HEK293 (cell line): ENCODE measurements around the gene ATP6V0E2.
A peak's percentile ranks its signal among the peaks of the same experiment; 100 is the strongest.

ENCODE experiments used
- CTCF ChIA-PET: fragments of 350-600 bp; formaldehyde crosslinking; extraction: SDS; loops from one replicate; lab custom pipeline; 2021; ENCODE audit warnings: antibody characterized with exemption; lab: Yijun Ruan, JAX
- POLR2A ChIA-PET: fragments of 300-600 bp; formaldehyde crosslinking; extraction: SDS; loops from one replicate; lab custom pipeline; 2020; ENCODE audit warnings: antibody characterized with exemption, inconsistent platforms; lab: Yijun Ruan, JAX
- H3K27ac ChIP-seq: fragments of 200-500 bp; sonication (Bioruptor generic); 2 replicates; pipeline ENCODE4 v1.5.1; 2014; ENCODE audit warnings: low read depth, low read length, control low read depth, inconsistent platforms; ENCODE audit errors: extremely low read depth
- H3K36me3 ChIP-seq, 2 experiments: fragments of 200-500 bp in 1 of 2; sonication (Bioruptor generic) in 1 of 2; 1 replicate in 1 of 2; 2 replicates in 1 of 2; pipeline ENCODE4 v1.5.1; 2014 to 2017; ENCODE audit warnings: inconsistent platforms in 2 of 2, low read length in 2 of 2; ENCODE audit not compliant: control insufficient read depth in 2 of 2, insufficient read depth in 1 of 2
- H3K4me1 ChIP-seq: fragments of 200-500 bp; sonication (Bioruptor generic); 2 replicates; pipeline ENCODE4 v1.5.1; 2014; ENCODE audit warnings: mild to moderate bottlenecking, low read length, inconsistent platforms; ENCODE audit not compliant: control insufficient read depth, insufficient read depth
- H3K4me3 ChIP-seq: 2 replicates; pipeline ENCODE4 v1.5.1; 2011; ENCODE audit warnings: low read depth, mild to moderate bottlenecking, control low read depth, low read length, moderate library complexity
- H3K9me3 ChIP-seq: fragments of 200-500 bp; sonication (Bioruptor generic); 2 replicates; pipeline ENCODE4 v1.5.1; 2014; ENCODE audit warnings: low read depth, low read length, inconsistent platforms; ENCODE audit not compliant: control insufficient read depth, insufficient read depth
- YY2 ChIP-seq: fragments of 450-650 bp; formaldehyde crosslinking; IDR thresholded peaks from 2 replicates; pipeline ENCODE4 v1.5.1; 2016; ENCODE audit warnings: missing biosample characterization, missing genetic modification characterization
- ZNF138 ChIP-seq: fragments of 450-650 bp; formaldehyde crosslinking; IDR thresholded peaks from 2 replicates; pipeline ENCODE4 v1.5.1; 2016; ENCODE audit warnings: missing biosample characterization, missing genetic modification characterization, borderline replicate concordance
- ZNF274 ChIP-seq, 2 experiments: fragments of 200-500 bp in 1 of 2; fragments of 450-650 bp in 1 of 2; sonication (Bioruptor generic) in 1 of 2; formaldehyde crosslinking in 1 of 2; IDR thresholded peaks; 2 replicates each; pipeline versions ENCODE4 v1.5.1 to v1.6.1; 2014 to 2016; ENCODE audit warnings: borderline replicate concordance in 1 of 2, inconsistent platforms in 1 of 2, low read length in 1 of 2, missing biosample characterization in 1 of 2, missing genetic modification characterization in 1 of 2
- ZNF311 ChIP-seq: fragments of 450-650 bp; formaldehyde crosslinking; IDR thresholded peaks from 2 replicates; pipeline ENCODE4 v1.5.1; 2017; ENCODE audit warnings: missing biosample characterization, missing genetic modification characterization, borderline replicate concordance
- ZNF366 ChIP-seq: fragments of 450-650 bp; formaldehyde crosslinking; conservative IDR thresholded peaks from 2 replicates; pipeline ENCODE4 v1.5.1; 2016; ENCODE audit warnings: missing biosample characterization, missing genetic modification characterization
- ZNF426 ChIP-seq: fragments of 450-650 bp; formaldehyde crosslinking; IDR thresholded peaks from 2 replicates; pipeline ENCODE4 v1.5.1; 2017; ENCODE audit warnings: missing biosample characterization, missing genetic modification characterization, mild to moderate bottlenecking, inconsistent platforms, moderate library complexity
- ZNF792 ChIP-seq: fragments of 450-650 bp; formaldehyde crosslinking; IDR thresholded peaks from 2 replicates; pipeline ENCODE4 v1.5.1; 2016; ENCODE audit warnings: missing biosample characterization, missing genetic modification characterization
- ZNF830 ChIP-seq: fragments of 450-650 bp; IDR thresholded peaks from 2 replicates; pipeline ENCODE4 v1.5.0; 2018; ENCODE audit warnings: missing biosample characterization, missing genetic modification characterization, low read depth, mild to moderate bottlenecking, moderate library complexity
- TF ChIP-seq, protein P1 (sequence below): fragments of 450-650 bp; formaldehyde crosslinking; IDR thresholded peaks from 2 replicates; pipeline ENCODE4 v1.5.1; 2016; ENCODE audit warnings: missing biosample characterization, missing genetic modification characterization
- TF ChIP-seq, protein P2 (sequence below): fragments of 450-650 bp; formaldehyde crosslinking; IDR thresholded peaks from 2 replicates; pipeline ENCODE4 v1.5.1; 2016; ENCODE audit warnings: missing biosample characterization, missing genetic modification characterization
- TF ChIP-seq, protein P3 (sequence below): fragments of 450-650 bp; formaldehyde crosslinking; IDR thresholded peaks from 2 replicates; pipeline ENCODE4 v1.5.1; 2016; ENCODE audit warnings: missing biosample characterization, missing genetic modification characterization
- TF ChIP-seq, protein P4 (sequence below): fragments of 450-650 bp; IDR thresholded peaks from 2 replicates; pipeline ENCODE4 v1.5.1; 2018; ENCODE audit warnings: missing biosample characterization, missing genetic modification characterization

ATP6V0E2 gene

DNA sequence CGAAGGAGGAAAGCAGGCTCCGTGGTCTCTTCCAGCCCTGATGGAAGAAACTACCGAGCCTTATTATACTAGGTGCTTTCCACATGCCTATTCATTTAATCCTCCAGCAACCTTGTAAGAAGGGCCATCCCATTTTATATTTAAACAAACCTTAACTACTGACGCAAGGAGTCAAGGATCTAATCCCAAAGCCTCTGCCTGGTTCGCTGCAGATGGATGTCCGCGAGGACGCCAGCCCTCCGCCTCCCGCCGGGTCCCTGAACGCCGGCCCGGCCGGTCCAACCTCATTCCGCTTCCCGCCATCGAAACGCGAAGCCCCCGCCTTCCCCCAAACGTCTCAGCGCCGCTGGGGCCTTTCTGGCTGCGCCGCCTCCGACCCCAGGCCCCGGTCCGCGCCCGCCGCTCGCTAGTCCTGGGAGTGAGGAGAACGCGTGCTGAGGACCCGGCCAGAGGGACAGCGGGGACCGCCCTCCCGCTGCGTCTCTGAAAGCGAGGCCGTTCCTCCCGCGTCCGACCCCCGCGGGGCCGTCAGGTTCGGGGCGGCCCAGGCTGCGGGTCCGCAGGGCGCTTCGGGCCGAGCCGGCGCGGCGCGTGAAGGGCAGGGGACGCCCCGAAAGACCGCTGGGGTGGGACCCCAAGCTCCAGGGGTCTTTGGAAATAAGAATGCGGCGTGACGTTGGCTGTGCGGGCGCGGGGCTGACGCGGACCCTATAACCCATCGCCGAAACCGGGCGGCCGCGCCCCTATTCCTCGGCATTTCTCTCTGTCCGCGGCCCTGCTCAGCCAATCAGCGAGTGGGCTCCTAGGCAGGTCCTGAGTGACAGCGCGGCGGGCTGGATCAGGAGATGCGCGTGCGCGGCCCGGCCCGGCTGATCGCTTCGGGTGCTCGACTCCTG is at the start of gene ATP6V0E2 (continued):
- TF ChIP-seq, protein P1, sequence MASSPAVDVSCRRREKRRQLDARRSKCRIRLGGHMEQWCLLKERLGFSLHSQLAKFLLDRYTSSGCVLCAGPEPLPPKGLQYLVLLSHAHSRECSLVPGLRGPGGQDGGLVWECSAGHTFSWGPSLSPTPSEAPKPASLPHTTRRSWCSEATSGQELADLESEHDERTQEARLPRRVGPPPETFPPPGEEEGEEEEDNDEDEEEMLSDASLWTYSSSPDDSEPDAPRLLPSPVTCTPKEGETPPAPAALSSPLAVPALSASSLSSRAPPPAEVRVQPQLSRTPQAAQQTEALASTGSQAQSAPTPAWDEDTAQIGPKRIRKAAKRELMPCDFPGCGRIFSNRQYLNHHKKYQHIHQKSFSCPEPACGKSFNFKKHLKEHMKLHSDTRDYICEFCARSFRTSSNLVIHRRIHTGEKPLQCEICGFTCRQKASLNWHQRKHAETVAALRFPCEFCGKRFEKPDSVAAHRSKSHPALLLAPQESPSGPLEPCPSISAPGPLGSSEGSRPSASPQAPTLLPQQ (tag by site-specific recombination) = peak; percentile 45; the same call in 1 of the 2 replicates

DNA sequence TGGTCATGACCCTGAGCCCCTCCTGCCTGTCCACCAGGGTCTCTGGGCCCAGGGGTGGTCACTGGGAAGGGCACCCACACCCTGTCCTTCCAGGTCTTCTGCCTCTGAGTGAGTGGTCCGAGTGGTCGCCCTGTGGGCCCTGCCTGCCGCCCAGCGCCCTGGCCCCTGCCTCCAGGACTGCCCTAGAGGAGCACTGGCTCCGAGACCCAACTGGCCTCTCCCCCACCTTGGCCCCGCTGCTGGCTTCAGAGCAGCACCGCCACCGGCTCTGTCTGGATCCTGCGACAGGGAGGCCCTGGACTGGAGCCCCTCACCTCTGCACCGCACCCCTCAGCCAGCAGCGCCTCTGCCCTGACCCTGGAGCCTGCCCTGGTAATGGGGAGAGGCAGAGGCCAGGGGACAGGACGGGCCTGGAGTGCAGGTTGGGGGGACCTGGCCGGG is 49.4 kb upstream of the ATP6V0E2 start:
- Histone ChIP-seq H3K4me3 (no peak overlapping the region), H3K4me1 (no peaks in the 10 kb centered on the region), H3K9me3 (no peaks in the 10 kb centered on the region), H3K36me3 (no peaks in the 10 kb centered on the region), H3K27ac (no peak overlapping the region)
- POLR2A ChIA-PET = no interaction called here
- TF ChIP-seq ZNF426 (tag by site-specific recombination) = no peak
- TF ChIP-seq, protein P2, sequence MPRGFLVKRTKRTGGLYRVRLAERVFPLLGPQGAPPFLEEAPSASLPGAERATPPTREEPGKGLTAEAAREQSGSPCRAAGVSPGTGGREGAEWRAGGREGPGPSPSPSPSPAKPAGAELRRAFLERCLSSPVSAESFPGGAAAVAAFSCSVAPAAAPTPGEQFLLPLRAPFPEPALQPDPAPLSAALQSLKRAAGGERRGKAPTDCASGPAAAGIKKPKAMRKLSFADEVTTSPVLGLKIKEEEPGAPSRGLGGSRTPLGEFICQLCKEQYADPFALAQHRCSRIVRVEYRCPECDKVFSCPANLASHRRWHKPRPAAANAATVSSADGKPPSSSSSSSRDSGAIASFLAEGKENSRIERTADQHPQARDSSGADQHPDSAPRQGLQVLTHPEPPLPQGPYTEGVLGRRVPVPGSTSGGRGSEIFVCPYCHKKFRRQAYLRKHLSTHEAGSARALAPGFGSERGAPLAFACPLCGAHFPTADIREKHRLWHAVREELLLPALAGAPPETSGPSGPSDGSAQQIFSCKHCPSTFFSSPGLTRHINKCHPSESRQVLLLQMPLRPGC (tag by site-specific recombination) = no peak
- TF ChIP-seq, protein P3, sequence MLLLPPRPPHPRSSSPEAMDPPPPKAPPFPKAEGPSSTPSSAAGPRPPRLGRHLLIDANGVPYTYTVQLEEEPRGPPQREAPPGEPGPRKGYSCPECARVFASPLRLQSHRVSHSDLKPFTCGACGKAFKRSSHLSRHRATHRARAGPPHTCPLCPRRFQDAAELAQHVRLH (tag by site-specific recombination) = no peak
- TF ChIP-seq ZNF274 (IDR thresholded peaks at IDR 0.05; ENCODE audit: low read length) = no peak
- TF ChIP-seq ZNF274 (tag by site-specific recombination; IDR thresholded peaks at IDR 0.05; ENCODE audit: borderline replicate concordance) = no peak
- CTCF ChIA-PET = interaction anchor here (1.2 kb wide), 1 partner anchor 16 kb away, joined by 3 read pairs; no protein-coding TSS in a partner anchor

DNA sequence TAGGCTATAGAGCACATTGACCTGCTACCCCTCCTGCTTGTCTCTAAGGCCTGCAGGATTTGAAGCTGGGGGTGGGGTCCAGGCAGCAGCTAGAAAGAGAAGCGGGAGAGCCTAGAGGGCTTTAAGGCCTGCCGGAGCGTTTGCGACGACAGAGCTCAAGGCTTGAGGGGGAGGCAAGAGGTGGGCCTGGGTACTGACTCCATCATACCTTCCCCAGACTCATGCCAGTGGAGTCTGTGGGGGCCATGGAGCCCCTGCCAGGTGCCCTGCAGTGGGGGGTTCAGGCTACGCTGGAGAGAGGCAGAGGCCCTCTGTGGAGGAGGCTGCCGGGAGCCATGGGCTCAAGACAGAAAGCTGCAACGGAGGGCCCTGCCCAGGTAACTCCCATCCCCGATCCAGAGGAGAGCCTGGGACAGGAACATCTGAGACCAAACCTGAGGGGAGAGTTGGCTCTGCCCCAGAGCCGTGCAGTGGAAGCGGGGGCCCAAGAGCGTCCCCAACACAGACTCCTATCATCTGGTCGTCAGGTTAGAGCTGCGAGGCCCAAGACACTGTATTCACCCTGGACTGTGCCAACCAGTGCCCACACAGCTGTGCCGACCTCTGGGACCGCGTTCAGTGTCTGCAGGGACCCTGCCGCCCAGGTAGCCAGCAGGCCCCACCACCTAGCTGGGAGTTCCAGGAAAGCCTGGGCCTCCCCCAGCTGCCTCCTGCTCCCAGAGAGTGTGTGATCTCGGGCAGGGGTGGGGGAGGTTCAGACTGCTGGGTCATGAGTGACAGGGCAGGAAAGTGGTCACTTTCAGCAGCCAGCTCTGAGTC is 48.8 kb upstream of the ATP6V0E2 start:
- ChIA-PET CTCF (interaction anchor here (0.7 to 1.0 kb wide), 2 partner anchors 18 to 59 kb away, joined by 3 to 4 read pairs; no protein-coding TSS in a partner anchor), POLR2A (no interaction called here)
- TF ChIP-seq ZNF366 = no peak
- TF ChIP-seq ZNF138 = no peak
- no peak for TF ChIP-seq YY2
- TF ChIP-seq ZNF792 (tag by site-specific recombination) = no peak
- TF ChIP-seq, protein P4, sequence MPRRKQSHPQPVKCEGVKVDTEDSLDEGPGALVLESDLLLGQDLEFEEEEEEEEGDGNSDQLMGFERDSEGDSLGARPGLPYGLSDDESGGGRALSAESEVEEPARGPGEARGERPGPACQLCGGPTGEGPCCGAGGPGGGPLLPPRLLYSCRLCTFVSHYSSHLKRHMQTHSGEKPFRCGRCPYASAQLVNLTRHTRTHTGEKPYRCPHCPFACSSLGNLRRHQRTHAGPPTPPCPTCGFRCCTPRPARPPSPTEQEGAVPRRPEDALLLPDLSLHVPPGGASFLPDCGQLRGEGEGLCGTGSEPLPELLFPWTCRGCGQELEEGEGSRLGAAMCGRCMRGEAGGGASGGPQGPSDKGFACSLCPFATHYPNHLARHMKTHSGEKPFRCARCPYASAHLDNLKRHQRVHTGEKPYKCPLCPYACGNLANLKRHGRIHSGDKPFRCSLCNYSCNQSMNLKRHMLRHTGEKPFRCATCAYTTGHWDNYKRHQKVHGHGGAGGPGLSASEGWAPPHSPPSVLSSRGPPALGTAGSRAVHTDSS (tag by site-specific recombination) = no peak
- TF ChIP-seq ZNF311 = no peak
- no peak for TF ChIP-seq ZNF830 (tag by site-specific recombination)
- Histone ChIP-seq H3K27ac (no peak overlapping the region), H3K9me3 (no peaks in the 10 kb centered on the region), H3K4me3 (no peak overlapping the region), H3K4me1 (no peaks in the 10 kb centered on the region), H3K36me3 (no peaks in the 10 kb centered on the region)
